Measurements from ENCODE around the gene FUT7.
A peak's percentile ranks its signal among the peaks of the same experiment; 100 is the strongest.

The FUT7 gene

DNA sequence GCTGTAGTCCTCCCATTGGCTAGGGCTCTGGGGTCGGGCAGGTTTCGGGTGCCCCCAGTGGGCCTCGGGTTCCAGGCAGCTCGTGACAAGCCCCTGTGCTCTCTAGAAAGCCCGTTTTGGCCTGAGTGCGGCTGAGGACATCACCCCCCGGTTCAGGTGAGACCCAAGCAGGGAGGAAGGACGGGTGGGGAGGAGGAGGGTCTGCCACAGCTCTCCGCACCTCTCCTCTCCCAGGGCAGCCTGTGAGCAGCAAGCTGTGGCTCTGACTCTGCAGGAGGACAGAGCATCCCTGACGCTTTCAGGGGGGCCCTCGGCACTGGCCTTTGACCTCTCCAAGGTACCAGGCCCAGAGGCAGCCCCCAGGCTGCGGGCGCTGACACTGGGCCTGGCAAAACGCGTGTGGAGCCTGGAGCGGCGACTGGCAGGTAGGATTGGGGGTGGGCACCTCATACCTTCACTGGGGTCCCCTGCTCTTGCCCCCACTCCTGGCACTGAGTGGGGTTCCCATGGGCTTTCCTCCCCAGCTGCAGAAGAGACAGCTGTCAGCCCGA, 39.0 kb downstream of the FUT7 start (continued):
- TF ChIP-seq, protein P1, sequence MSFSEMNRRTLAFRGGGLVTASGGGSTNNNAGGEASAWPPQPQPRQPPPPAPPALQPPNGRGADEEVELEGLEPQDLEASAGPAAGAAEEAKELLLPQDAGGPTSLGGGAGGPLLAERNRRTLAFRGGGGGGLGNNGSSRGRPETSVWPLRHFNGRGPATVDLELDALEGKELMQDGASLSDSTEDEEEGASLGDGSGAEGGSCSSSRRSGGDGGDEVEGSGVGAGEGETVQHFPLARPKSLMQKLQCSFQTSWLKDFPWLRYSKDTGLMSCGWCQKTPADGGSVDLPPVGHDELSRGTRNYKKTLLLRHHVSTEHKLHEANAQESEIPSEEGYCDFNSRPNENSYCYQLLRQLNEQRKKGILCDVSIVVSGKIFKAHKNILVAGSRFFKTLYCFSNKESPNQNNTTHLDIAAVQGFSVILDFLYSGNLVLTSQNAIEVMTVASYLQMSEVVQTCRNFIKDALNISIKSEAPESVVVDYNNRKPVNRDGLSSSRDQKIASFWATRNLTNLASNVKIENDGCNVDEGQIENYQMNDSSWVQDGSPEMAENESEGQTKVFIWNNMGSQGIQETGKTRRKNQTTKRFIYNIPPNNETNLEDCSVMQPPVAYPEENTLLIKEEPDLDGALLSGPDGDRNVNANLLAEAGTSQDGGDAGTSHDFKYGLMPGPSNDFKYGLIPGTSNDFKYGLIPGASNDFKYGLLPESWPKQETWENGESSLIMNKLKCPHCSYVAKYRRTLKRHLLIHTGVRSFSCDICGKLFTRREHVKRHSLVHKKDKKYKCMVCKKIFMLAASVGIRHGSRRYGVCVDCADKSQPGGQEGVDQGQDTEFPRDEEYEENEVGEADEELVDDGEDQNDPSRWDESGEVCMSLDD (tag by site-specific recombination; IDR thresholded peaks at IDR 0.05), result 0 out of 2 replicates have a peak, but pooled peaks have one; percentile 5
- no peak for TF ChIP-seq ZNF223 (tag by site-specific recombination; IDR thresholded peaks at IDR 0.05)
- no peak for TF ChIP-seq ZNF518A (tag by site-specific recombination; conservative IDR thresholded peaks at IDR 0.05; ENCODE audit: low read depth)
- TF ChIP-seq ZNF391 (tag by site-specific recombination; IDR thresholded peaks at IDR 0.05; ENCODE audit: borderline replicate concordance, low read depth), result no peak
- 0 out of 2 replicates have a peak, but pooled peaks have one; percentile 3 for TF ChIP-seq KLF7 (tag by site-specific recombination; IDR thresholded peaks at IDR 0.05; ENCODE audit: borderline replicate concordance)
- no peak for TF ChIP-seq ZNF623 (tag by site-specific recombination; IDR thresholded peaks at IDR 0.05)
- TF ChIP-seq ZNF558 (tag by site-specific recombination; IDR thresholded peaks at IDR 0.05), result no peak
- TF ChIP-seq ZNF548 (tag by site-specific recombination; IDR thresholded peaks at IDR 0.05), result no peak

DNA sequence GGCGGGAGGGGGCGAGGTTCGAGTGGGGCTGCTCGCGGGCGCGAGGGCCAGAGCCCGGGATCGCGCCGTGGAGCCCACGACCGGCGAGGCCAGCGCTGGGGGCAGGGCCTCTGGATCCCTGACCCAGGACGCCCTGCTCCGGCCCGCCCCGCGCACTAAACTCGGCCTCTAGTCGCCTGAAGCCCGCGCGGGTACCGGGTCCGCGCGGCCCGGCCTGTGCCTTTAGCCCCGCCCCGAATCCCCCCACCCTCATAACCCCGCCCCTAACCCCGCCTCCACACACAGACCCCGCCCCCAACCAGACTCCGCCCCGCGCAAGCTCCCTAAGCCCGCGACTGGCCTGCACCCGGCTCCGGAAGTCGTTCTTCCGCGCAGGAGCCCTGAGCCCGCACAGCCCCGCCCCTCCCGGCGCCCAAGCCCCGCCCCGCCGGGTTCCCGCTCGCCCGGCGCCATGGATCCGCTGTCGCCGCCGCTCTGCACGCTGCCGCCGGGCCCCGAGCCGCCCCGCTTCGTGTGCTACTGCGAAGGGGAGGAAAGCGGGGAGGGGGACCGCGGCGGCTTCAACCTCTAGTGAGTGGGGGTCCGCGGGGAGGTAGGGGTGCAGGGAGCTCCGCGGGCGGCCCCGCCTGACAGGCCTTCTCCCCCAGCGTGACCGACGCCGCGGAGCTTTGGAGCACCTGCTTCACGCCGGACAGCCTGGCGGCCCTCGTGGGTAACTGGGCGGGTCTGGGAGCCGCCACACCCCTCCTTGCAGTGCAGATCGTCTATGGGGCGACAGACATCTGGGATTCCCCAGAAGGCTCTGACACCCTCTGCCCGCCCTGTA, 39.7 kb downstream of the FUT7 start, which contains the start of gene PAXX:
PAXX (plus strand) TSS at position 430 of the 826 bp plus-strand sequence; CDS start at position 452, 22 bp downstream.
- no peaks in the 10 kb centered on the region for H3K9me3 ChIP-seq (ENCODE audit: control insufficient read depth, insufficient read depth, low read depth, low read length)
- H3K36me3 ChIP-seq (ENCODE audit: control insufficient read depth in 2 of 2, insufficient read depth in 1 of 2, low read length in 2 of 2), result peaks cover 0 to 18% of the 10 kb centered on the region in 2 experiments; a peak in 1 of 3 replicates
- peak within 1 kb of the TSS; percentile 72 for H3K4me3 ChIP-seq (ENCODE audit: low read depth, low read length)
- H3K4me1 ChIP-seq (ENCODE audit: control insufficient read depth, insufficient read depth, low read length), result peaks cover 5% of the 10 kb centered on the region
- POLR2A ChIA-PET, result interaction anchor here (0.5 to 2.8 kb wide), 31 partner anchors 10 to 465 kb away, joined by 3 to 25 read pairs (median 4); partner anchors contain the start of genes FBXW5, MAN1B1, PTGDS and SAPCD2
- H3K27ac ChIP-seq (ENCODE audit: extremely low read depth, low read depth, low read length), result peak within 1 kb of the TSS; percentile 83
- CTCF ChIA-PET, result interaction anchor here (0.6 to 2.9 kb wide), 13 partner anchors 11 to 295 kb away, joined by 3 to 28 read pairs (median 4); partner anchors contain the start of gene FBXW5
- no peak for TF ChIP-seq OSR2 (tag by site-specific recombination; IDR thresholded peaks at IDR 0.05)
- no peak for TF ChIP-seq ZNF211 (tag by site-specific recombination; IDR thresholded peaks at IDR 0.05; ENCODE audit: low read depth)
- no peak for TF ChIP-seq ZNF366 (tag by site-specific recombination; conservative IDR thresholded peaks at IDR 0.05)
- TF ChIP-seq CTCF (tag by site-specific recombination; IDR thresholded peaks at IDR 0.05), result peak; percentile 33; the same call in 1 of the 2 replicates
- TF ChIP-seq ZNF76 (tag by site-specific recombination; IDR thresholded peaks at IDR 0.05; ENCODE audit: borderline replicate concordance, low read depth), result peak; percentile 85
- TF ChIP-seq ZNF692 (tag by site-specific recombination; IDR thresholded peaks at IDR 0.05), result peak; percentile 93
- peak; percentile 75; the same call in 1 of the 2 replicates for TF ChIP-seq SP3 (tag by site-specific recombination; IDR thresholded peaks at IDR 0.05)
- 0 out of 2 replicates have a peak, but pooled peaks have one; percentile 7 for TF ChIP-seq ZFHX2 (tag by site-specific recombination; conservative IDR thresholded peaks at IDR 0.05)
- TF ChIP-seq ZNF621 (tag by site-specific recombination; IDR thresholded peaks at IDR 0.05), result no peak
- TF ChIP-seq EGR2 (tag by site-specific recombination; IDR thresholded peaks at IDR 0.05; ENCODE audit: low read depth), result no peak
- no peak for TF ChIP-seq ZNF707 (tag by site-specific recombination; IDR thresholded peaks at IDR 0.05)
- TF ChIP-seq, protein P2, sequence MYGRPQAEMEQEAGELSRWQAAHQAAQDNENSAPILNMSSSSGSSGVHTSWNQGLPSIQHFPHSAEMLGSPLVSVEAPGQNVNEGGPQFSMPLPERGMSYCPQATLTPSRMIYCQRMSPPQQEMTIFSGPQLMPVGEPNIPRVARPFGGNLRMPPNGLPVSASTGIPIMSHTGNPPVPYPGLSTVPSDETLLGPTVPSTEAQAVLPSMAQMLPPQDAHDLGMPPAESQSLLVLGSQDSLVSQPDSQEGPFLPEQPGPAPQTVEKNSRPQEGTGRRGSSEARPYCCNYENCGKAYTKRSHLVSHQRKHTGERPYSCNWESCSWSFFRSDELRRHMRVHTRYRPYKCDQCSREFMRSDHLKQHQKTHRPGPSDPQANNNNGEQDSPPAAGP (tag by site-specific recombination; IDR thresholded peaks at IDR 0.05), result peak; percentile 69
- TF ChIP-seq GLIS1 (tag by site-specific recombination; IDR thresholded peaks at IDR 0.05), result peak; percentile 49; the same call in 1 of the 2 replicates
- TF ChIP-seq ZXDB (tag by site-specific recombination; IDR thresholded peaks at IDR 0.05), result peak; percentile 64; the same call in 1 of the 2 replicates

All from HEK293 (cell line).